ENCODE data around the gene HS3ST5. TPM values are rescaled to one million over a fixed set of nuclear protein-coding genes. Genes with fewer than 3 reads are reported as not detected.

The HS3ST5 gene
- total and polyA plus RNA-seq, 10 donors, result not detected

DNA sequence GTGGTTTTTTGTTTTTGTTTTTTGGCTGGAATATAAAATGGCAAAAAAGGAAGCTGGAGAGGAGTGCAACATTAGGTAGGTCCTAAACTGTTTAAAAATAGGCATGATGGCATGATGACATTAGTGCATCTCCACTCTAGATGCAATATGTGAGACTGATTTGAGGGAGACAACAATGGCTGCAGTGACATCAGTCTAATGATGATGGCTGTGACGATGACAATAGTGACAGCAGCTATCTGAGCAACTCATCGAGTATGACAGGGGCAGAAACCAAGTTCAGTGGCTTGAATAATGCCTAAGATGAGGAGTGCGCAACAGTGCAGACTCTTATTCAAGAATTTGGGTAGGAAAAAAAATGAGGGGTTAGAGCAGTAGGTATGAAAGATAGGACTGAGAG is 82.0 kb downstream of the HS3ST5 start:
- WGBS, 5 donors, result 77 to 90% (median 80%) methylated on average over 3 of the region's 3 CpGs
- Histone ChIP-seq H3K9me3 (peaks cover 0 to 4% (median under 1%) of the 10 kb centered on the region in 8 donors), H3K27me3 (replicated peaks in 1 of 7) (no peaks in the 10 kb centered on the region), H3K4me3 (no peak overlapping the region), H3K36me3 (no peaks in the 10 kb centered on the region), H3K27ac (no peak overlapping the region), H3K4me1 (no peaks in the 10 kb centered on the region)
- no peak for DNase-seq
- intact Hi-C loops (cut with DNase I; ENCODE audit: low total_unique reads), result no loop called here
- TF ChIP-seq, protein P1, sequence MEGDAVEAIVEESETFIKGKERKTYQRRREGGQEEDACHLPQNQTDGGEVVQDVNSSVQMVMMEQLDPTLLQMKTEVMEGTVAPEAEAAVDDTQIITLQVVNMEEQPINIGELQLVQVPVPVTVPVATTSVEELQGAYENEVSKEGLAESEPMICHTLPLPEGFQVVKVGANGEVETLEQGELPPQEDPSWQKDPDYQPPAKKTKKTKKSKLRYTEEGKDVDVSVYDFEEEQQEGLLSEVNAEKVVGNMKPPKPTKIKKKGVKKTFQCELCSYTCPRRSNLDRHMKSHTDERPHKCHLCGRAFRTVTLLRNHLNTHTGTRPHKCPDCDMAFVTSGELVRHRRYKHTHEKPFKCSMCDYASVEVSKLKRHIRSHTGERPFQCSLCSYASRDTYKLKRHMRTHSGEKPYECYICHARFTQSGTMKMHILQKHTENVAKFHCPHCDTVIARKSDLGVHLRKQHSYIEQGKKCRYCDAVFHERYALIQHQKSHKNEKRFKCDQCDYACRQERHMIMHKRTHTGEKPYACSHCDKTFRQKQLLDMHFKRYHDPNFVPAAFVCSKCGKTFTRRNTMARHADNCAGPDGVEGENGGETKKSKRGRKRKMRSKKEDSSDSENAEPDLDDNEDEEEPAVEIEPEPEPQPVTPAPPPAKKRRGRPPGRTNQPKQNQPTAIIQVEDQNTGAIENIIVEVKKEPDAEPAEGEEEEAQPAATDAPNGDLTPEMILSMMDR (IDR thresholded peaks at IDR 0.05 in 8 of 11, conservative IDR thresholded peaks at IDR 0.05 in 3 of 11), result no peak
- TF ChIP-seq POLR2A (IDR thresholded peaks at IDR 0.05), result no peak
- TF ChIP-seq POLR2AphosphoS5 (IDR thresholded peaks at IDR 0.05), result no peak

DNA sequence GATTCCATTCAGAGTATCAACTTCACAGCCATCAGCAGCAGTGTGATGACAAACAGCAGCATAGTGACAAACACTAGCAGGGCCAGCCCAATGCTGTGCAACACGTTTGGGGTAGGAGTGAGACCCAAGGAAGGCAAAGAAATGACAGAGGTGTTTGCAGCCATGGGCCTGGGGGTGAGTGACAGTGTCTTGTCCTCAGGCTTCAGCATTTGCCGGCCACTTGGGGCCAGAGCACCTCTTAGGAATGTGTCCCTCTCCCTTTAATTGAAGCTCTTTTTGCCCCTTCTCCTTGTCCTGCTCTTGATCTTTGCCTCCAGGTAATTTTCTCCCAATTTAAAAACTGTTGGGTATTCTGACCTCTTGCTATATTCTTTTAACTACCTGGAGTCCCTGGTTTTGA is 84.4 kb downstream of the HS3ST5 start:
- 36 to 61% (median 51%) methylated on average over 2 of the region's 2 CpGs for WGBS, 5 donors
- intact Hi-C loops (cut with DNase I; ENCODE audit: low total_unique reads), result no loop called here

DNA sequence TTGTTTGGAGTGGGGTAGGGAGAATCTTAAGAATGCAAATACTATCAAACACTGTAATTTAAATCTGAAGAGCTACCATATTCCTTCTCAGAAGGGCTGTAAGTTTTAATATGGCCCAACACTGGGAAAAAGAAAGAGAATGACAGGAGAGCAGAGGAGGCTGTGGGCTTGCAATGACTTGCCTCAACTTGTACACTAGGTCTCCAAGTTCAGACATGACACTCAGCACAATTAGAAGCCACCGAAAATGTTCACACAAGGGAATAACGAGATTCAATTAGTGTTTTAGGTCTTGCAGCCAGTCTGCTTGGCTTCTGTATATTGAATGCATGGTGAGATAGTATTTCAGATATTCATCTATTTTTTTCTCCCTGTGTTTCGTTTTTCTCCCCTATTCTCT is 89.4 kb downstream of the HS3ST5 start:
- H3K27me3 ChIP-seq (replicated peaks in 1 of 7), result no peaks in the 10 kb centered on the region
- TF ChIP-seq, protein P1 (IDR thresholded peaks at IDR 0.05 in 8 of 11, conservative IDR thresholded peaks at IDR 0.05 in 3 of 11), result no peak
- TF ChIP-seq POLR2AphosphoS5 (IDR thresholded peaks at IDR 0.05), result no peak
- intact Hi-C loops (cut with DNase I; ENCODE audit: low total_unique reads), result no loop called here
- no peak overlapping the region for H3K4me3 ChIP-seq
- no peaks in the 10 kb centered on the region for H3K36me3 ChIP-seq
- no peak overlapping the region for H3K27ac ChIP-seq
- no peak for DNase-seq
- no peaks in the 10 kb centered on the region for H3K4me1 ChIP-seq
- 71 to 80% (median 77%) methylated on average over 3 of the region's 3 CpGs for WGBS, 5 donors
- H3K9me3 ChIP-seq, result peaks cover 0 to 19% (median 9%) of the 10 kb centered on the region in 8 donors

More for the DNA sequence above, 84.4 kb downstream of the HS3ST5 start:
- H3K9me3 ChIP-seq, result peaks cover 0 to 19% (median 9%) of the 10 kb centered on the region in 8 donors
- TF ChIP-seq POLR2A (IDR thresholded peaks at IDR 0.05) (no peak), POLR2AphosphoS5 (IDR thresholded peaks at IDR 0.05) (no peak)
- TF ChIP-seq, protein P1 (IDR thresholded peaks at IDR 0.05 in 8 of 11, conservative IDR thresholded peaks at IDR 0.05 in 3 of 11), result no peak
- H3K27ac ChIP-seq, result no peak overlapping the region
- H3K4me3 ChIP-seq, result no peak overlapping the region
- H3K36me3 ChIP-seq, result no peaks in the 10 kb centered on the region
- H3K4me1 ChIP-seq, result no peaks in the 10 kb centered on the region
- no peaks in the 10 kb centered on the region for H3K27me3 ChIP-seq (replicated peaks in 1 of 7)
- no peak for DNase-seq

DNA sequence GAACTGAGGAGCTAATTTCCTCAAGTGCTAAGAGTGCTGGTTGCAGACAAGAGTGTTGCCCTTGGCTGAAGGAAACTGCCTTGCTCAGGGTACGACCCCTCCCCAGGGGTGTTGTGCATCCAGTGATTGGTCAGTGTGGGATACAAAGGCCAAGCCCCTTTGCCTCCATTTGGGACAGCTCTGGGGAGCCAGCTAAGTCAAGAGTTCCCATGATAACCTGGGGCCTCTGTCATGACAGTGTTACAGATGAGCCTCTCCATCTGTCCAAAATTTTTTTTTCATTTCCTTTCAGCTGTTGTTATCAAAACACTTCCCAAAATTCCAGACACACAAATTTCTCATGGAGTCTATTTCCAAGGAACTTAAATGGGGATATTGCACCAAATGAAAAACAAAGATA is 93.3 kb downstream of the HS3ST5 start:
- no peak for DNase-seq
- 40 to 78% (median 54%) methylated on average over 1 of the region's 1 CpG for WGBS, 5 donors
- no peak overlapping the region for H3K4me3 ChIP-seq
- no peak overlapping the region for H3K27ac ChIP-seq
- H3K27me3 ChIP-seq (replicated peaks in 1 of 7), result no peaks in the 10 kb centered on the region
- peaks cover 0 to 2% (median 0%) of the 10 kb centered on the region in 8 donors for H3K9me3 ChIP-seq
- intact Hi-C loops (cut with DNase I; ENCODE audit: low total_unique reads), result no loop called here
- TF ChIP-seq POLR2A (IDR thresholded peaks at IDR 0.05) (no peak), POLR2AphosphoS5 (IDR thresholded peaks at IDR 0.05) (no peak)
- TF ChIP-seq, protein P1 (IDR thresholded peaks at IDR 0.05 in 8 of 11, conservative IDR thresholded peaks at IDR 0.05 in 3 of 11), result no peak
- H3K4me1 ChIP-seq, result no peaks in the 10 kb centered on the region
- no peaks in the 10 kb centered on the region for H3K36me3 ChIP-seq
